GM12873 (cell line): Measurements from ENCODE around the gene ZNF862.

ENCODE experiments used
- CTCF ChIP-seq: IDR thresholded peaks from 2 replicates; pipeline ENCODE4 v1.5.1; 2012; ENCODE audit warnings: low read depth, mild to moderate bottlenecking, moderate library complexity, low read length, control low read depth; ENCODE audit not compliant: insufficient read depth; ENCODE audit errors: missing control alignments

ZNF862 gene

DNA sequence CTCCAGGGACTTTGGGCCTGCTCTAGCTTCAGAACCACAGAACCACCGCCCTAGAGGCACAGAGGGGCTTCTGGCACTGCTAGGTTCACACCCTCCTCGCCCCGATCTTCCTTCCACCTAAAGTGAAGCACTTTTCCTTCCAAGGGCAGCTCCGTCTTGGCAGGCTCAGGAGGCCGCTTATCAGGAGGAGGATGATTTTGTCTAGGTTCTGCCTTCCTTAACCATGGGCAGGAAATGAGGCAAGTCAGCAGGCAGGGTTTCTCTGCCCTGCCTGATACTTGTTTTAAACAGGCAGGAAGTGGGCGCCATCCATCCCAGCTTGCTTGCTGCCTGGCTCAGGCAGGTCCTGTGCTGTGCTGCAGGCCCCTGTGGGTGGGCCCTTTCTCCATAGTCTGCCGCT is 27.3 kb downstream of the ZNF862 start:
- no peak for TF ChIP-seq CTCF

- TF ChIP-seq CTCF = no peak
These were observed 28.1 kb downstream of the ZNF862 start for GRCh38 chr7:149866139-149866778.

DNA sequence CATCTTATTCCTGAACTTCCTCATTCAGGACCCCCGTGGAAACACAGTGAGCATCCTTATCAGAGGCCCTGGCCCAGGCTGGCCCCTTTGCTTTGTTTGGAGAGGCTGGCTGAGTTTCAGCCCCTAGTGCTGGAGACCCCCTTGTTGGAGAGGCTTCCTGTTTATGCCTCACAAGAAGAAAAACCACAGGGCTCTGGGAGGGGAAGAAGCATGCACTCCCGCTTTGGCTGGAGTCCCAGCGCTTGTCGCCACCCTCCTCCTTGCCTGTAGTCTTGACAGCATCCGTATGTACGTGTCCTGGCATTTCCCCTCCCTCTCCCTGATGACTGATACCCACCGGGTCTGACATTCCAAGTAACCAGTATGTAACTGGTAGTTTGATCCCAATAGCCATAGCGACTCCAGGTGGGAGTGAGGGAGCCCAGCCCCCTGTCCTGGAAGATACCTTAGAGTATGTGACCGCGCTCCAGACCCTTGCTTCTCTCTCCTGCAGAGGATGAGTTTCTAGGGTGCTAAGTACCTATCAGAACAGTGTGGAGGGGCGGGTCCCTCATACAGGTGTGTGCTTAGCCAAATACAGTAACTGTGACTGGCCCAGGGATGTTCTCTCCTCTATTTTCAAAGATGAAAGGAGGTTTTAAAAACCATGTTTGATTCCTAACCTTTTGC is 28.7 kb downstream of the ZNF862 start:
- TF ChIP-seq CTCF = no peak

GRCh38 chr7:149867762-149868622 is 29.8 kb downstream of the ZNF862 start:
- TF ChIP-seq CTCF = no peak

DNA sequence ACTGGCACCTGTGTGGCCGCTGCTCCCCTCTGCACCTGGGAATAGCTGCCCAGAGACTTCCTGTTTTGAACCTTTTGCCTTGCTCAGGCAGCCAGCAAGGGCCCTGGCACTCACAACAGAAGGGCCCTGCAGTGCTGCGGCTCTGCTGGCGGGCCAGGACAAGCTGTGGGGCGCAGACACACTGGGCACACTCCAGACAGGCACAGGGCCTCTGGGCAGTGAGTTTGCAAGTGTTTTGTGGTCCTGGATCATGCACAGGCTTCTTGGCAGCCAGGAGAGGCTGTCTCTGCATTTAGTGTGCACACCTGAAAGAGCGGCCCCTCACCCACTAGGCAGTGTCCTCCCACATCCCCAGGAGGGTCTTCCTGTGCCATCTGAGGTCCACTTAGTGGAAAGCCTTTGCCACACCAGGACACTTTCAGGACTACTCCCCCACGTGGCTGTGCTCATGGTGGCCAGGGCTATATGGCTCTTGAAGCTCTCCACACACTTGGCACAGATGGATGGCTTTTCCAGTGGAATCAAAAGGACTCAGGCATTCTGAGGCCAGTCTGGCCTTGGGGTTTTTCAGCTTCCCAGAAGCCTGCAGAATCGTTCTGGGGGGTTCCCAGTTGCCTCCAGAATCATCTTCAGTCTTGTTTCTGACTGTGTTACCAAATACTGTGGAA is 30.6 kb downstream of the ZNF862 start:
- TF ChIP-seq CTCF = no peak

DNA sequence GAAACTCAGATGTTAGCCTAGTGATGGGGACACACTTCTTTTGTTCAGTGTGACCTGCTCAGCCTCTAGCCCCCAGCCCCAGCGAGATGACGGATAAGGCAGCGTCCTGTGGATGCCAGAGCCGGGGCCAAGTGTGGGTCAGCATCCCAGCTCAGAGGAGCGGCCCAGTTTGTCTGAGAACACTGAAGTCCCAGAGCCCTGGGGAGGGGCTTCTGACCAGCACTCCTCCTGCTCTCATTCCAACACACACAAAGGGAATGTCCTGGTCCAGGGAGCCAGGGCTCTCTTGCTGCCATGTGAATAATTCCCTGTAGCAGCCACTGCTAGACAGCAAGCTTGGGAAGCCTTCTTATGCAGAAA is 31.1 kb downstream of the ZNF862 start:
- no peak for TF ChIP-seq CTCF

DNA sequence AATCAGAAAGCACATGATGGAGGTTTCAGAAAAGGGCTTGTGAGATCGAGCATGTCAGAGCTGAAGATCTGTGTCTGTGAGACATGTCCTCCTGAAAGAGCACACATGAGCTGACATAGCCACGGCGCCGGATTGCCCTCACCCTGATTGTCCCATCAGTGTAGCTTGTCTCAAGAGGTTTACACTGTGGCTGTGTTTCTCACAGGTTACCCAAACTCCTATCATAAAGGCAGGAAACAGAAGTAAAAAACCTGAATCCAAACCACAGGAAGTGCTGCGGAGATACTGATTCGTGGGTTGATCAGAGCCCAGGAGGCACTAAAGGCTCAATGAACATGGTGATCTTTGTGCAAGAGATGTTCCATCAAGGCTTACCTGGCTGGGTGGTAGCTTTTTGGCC is 31.7 kb downstream of the ZNF862 start:
- TF ChIP-seq CTCF = no peak
